Neural cell (in vitro differentiated cells): ENCODE results near the gene ZHX3.

Experiments used
- MXI1 ChIP-seq: fragments of 450-650 bp; conservative IDR thresholded peaks from 2 replicates; pipeline ENCODE4 v1.6.1; 2014; ENCODE audit warnings: antibody characterized with exemption, mild to moderate bottlenecking; ENCODE audit not compliant: poor library complexity, severe bottlenecking
- POLR2AphosphoS5 ChIP-seq: IDR thresholded peaks from 2 replicates; pipeline ENCODE4 v1.6.1; 2012
- TF ChIP-seq, protein P1 (sequence below): fragments of 450-650 bp; IDR thresholded peaks from 2 replicates; pipeline ENCODE4 v1.5.1; 2014; ENCODE audit warnings: antibody characterized with exemption, mild to moderate bottlenecking, moderate library complexity; ENCODE audit not compliant: poor library complexity, severe bottlenecking

DNA sequence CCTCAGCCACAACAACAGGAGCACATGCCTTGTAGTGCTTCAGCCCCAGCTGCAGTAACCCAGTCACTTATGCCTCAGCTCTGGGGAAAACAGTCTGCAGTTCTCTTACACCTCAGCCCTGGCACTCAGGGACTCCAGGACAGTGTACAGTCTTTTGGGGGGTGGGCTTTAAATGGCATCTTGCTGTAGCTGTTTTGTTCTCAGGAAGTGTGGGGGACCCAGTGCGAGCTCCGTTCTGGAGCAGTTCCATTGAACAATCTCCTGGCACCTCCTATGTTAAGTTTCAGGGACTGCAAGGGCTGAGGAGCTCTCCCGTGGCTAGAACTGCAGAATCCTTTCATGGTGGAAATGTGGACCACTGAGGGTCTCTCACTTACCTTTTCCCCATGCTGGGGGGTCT, 125.0 kb downstream of the ZHX3 start:
- TF ChIP-seq, protein P1, sequence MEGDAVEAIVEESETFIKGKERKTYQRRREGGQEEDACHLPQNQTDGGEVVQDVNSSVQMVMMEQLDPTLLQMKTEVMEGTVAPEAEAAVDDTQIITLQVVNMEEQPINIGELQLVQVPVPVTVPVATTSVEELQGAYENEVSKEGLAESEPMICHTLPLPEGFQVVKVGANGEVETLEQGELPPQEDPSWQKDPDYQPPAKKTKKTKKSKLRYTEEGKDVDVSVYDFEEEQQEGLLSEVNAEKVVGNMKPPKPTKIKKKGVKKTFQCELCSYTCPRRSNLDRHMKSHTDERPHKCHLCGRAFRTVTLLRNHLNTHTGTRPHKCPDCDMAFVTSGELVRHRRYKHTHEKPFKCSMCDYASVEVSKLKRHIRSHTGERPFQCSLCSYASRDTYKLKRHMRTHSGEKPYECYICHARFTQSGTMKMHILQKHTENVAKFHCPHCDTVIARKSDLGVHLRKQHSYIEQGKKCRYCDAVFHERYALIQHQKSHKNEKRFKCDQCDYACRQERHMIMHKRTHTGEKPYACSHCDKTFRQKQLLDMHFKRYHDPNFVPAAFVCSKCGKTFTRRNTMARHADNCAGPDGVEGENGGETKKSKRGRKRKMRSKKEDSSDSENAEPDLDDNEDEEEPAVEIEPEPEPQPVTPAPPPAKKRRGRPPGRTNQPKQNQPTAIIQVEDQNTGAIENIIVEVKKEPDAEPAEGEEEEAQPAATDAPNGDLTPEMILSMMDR, result no peak
- TF ChIP-seq POLR2AphosphoS5 (no peak), MXI1 (no peak)
